Jurkat, Clone E6-1 (cell line): ENCODE results near the gene ZBTB24.
"Not testable (repeated sequence)": the region's sequence is repeated elsewhere in the genome, so short reads cannot be mapped to it uniquely, and the experiment has no call there.

Experiments used
- DNase-seq: peaks from one replicate; pipeline ENCODE4 v3.0.0-alpha.2; 2011; ENCODE audit warnings: low read depth, low spot score
- H3K4me3 ChIP-seq: 2 replicates; pipeline ENCODE4 v1.5.1; 2011; ENCODE audit warnings: mild to moderate bottlenecking, low read length, control low read depth, moderate library complexity

The ZBTB24 gene

DNA sequence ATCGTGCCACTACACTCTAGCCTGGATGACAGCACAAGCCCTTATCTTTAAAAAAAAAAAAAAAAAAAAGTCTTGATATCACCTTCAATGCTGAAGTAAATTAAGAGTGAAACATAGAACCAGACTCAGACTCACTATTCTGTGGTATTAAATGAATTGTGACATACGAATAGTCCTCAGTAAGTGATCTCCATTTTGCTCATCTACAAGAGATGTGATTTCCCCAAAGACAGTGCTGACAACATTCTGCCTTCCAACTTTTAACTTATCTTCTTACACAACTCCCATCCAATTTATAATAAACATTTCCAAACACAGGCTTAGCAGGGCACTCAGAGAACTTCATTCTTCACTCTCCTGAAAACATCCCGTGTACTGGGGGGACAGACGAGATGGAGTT, 8.0 kb downstream of the ZBTB24 start:
- DNase-seq, result no peak
- H3K4me3 ChIP-seq, result no peak overlapping the region

DNA sequence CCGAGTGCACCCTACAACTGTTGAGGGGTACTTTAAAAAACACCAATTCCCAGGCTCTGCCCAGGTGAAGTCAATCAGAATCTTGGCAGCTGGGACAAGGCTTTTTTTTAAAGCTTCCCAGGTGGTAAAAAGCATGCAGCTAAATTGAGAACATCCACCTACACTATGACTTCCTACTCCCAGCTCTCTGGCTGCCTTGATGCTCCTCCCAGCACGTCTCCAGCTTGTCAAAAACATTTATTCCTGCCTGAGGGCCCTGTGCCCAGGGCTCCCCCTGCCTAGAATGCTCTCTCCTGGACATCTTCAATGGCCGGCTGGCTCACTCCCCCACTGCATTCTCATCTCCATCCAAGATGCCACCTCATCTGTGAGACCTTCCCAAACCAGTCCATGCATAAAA, 9.9 kb downstream of the ZBTB24 start:
- H3K4me3 ChIP-seq, result no peak overlapping the region
- no peak for DNase-seq

DNA sequence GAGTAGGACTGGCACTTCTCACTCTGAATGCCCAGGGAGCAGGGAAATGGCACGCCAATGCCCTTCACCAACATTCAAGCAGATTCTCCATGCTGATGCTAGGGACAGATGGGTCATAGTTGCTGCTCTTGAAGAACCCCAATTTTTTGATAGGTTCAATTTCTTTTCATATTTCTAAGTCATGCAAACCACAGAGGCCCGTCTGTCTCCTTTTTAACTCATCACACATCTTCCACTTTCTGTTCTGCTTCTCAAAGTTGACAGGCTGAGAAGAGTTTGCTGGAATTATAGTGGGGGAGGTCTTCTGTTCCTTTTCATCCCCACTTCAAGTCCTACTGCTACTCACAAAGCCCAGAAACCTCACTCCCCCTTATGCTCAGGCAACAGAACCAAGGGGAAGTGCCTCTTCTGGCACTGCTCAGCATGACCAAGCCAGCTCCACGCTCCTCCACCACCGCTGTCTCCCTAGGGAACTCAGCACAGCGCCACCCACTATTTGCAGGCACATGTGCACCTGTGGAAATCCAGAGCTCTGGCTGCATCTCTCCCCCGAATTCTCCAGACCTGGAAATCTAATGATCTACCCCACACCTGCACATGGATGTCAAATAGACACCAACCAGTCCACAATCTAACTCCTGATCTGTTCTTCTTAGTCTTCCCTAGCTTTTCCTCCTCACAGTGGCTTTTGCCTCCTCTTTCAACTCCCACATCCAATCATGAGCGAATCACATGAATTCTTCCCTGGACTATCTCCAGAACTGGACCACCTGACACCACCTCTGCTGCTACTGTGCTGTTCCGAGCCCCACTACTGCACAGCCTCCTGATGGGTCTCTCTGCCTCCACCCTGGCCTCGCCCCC, 10.7 kb downstream of the ZBTB24 start:
- no peak for DNase-seq
- no peak overlapping the region for H3K4me3 ChIP-seq

DNA sequence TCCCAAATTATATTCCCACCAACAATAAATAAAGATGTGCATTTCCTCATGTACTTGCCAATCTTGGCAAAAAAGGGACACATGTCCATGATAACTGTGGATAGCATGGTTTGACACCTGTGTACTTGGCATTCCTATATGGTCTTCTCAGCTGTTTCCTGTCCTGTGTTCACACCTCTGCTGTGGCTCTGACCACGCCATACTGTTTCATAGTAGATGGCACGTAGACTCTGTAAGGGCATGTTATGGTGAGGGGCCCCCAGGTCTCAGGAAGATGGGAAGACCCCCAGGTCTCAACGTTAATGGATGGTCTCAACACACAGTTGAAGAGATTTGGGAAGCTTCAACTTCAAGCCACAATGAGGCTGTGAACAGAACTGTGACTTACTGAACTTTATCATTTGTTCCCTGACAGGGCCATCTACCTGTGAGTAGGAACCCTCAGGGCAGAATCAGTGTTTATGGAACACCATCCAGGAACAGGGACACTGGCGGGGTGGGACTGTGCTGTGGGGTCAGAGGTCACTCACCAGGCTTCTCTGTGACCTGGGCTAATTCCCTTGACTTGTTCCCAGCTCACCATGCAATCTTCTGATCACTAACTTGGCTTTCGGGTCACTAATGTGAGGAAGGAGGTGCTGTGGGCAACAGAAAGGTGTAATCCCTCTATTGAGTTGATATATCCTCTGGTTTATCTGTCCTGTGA, 11.8 kb downstream of the ZBTB24 start:
- no peak overlapping the region for H3K4me3 ChIP-seq
- DNase-seq, result no peak

- H3K4me3 ChIP-seq, result no peak overlapping the region
- no peak for DNase-seq
Observed at GRCh38 chr6:109469591-109470189, 13.3 kb downstream of the ZBTB24 start.

- no peak overlapping the region for H3K4me3 ChIP-seq
- DNase-seq, result no peak
Observed at GRCh38 chr6:109467696-109468095, 15.3 kb downstream of the ZBTB24 start.

DNA sequence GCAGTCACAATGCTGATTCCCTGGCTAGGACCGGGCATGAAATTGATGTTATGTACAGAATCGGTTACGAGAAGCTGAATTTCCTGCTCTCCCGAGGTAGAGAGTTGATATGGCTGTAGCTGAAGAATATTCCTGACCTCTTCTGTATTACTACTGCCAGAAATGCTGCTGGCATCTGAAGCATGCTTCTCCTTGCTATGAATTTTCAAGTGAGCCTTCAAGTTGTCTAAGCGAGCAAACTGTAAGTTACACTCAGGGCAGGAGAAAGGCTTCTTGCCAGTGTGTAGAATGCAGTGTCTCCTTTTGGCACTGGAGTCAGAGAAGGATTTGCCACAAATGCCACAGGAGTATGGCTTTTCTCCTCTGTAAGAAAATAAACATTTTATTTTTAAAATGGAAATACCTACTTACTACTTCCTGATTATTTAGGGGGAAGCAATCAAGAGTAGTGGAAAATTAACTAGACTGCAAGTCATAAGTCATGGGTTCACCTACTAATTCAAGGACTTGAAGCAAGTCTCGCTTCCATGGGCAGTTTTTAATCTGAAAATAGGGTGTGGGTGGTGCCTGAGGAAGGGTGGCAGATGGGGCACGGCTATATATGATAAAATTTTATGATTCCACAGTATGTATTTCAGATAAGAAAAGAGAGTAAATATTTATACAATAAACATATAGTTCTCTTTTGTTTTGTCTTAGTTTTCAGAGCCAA, 16.7 kb downstream of the ZBTB24 start:
- DNase-seq, result no peak
- H3K4me3 ChIP-seq, result no peak overlapping the region

DNA sequence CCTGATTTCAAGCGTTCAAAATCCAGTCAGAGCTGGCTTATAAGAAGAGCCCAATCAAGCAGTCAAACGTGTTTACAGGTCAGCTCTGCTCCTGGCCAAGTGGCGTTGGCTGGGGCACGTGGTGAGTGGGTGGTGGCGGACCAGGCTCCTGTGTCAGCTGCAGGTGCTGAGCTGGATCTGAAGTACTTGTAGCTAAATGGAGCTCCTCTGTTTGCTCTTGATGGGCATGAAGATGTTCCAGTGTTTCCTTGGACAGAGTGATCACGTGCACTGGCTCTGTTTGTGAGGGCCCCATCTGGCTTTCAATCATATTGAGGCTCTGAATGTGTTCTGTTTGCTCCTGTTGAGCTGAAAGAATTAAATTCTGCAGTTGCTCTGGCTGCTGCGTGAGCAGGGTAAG, 17.2 kb downstream of the ZBTB24 start:
- H3K4me3 ChIP-seq, result no peak overlapping the region
- no peak for DNase-seq

DNA sequence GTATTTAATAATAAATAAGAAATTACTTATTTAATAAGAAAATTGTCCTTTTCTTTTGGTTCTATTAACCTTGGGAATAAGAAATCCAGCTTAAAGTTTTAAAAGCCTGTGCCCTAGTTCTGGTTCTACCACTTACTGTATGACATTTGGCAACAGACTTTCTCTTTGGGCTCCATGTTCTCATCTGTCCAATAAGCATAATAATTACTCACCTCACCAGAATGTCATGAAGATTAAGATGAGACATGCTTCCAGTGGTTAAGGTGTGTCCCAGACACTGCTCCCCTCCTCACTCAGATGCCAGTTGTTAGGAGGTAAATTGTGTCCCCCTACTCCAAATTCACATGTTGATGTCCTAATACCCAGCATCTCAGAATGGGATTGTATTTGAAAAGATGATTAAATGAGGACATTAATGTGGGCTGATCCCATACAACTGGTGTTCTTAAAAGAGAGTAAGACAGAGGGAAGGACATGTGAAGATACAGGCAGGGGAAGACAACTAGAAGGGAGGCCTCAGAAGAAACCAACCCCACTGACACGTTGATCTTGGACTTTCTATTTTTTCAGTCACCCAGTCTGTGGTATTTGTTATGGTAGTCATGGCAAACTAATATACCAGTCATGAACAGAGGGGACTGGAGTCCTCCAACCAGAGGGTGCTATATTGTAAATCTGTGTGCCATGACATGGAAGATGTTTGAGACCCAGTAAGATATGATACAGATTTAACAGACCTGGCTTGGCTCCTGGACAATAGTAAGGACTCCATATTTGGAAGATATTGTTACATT, 21.1 kb downstream of the ZBTB24 start:
- no peak for DNase-seq
- no peak overlapping the region for H3K4me3 ChIP-seq

- DNase-seq, H3K4me3 ChIP-seq: not testable (repeated sequence)
Observed at GRCh38 chr6:109461205-109461604, 21.8 kb downstream of the ZBTB24 start.

GRCh38 chr6:109460161-109460829, 22.7 kb downstream of the ZBTB24 start:
- H3K4me3 ChIP-seq, result no peak overlapping the region
- no peak for DNase-seq

- no peak overlapping the region for H3K4me3 ChIP-seq
- peak; percentile 73 for DNase-seq
Observed at GRCh38 chr6:109458774-109459531, 24.1 kb downstream of the ZBTB24 start.

DNA sequence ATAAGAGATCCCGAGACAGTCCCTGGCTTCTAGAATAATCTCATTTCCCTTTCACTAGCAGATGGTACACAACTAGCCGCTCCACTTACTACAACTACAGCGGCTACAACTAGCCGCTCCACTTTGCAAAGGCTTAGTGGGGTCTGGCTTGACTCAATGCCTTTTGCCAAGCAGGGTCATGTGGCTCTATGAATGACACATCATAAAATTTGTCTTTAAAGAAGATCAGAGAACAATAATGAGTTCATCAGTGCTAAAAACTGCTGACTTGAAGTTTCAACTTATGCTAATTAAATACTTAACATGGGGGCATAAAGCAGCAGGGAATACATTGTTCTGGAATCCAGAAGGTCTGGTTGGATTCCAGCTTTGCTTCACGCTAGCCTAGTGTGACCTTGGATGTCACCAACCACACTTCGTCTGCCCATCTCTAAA, 25.4 kb downstream of the ZBTB24 start:
- no peak for DNase-seq
- no peak overlapping the region for H3K4me3 ChIP-seq

DNA sequence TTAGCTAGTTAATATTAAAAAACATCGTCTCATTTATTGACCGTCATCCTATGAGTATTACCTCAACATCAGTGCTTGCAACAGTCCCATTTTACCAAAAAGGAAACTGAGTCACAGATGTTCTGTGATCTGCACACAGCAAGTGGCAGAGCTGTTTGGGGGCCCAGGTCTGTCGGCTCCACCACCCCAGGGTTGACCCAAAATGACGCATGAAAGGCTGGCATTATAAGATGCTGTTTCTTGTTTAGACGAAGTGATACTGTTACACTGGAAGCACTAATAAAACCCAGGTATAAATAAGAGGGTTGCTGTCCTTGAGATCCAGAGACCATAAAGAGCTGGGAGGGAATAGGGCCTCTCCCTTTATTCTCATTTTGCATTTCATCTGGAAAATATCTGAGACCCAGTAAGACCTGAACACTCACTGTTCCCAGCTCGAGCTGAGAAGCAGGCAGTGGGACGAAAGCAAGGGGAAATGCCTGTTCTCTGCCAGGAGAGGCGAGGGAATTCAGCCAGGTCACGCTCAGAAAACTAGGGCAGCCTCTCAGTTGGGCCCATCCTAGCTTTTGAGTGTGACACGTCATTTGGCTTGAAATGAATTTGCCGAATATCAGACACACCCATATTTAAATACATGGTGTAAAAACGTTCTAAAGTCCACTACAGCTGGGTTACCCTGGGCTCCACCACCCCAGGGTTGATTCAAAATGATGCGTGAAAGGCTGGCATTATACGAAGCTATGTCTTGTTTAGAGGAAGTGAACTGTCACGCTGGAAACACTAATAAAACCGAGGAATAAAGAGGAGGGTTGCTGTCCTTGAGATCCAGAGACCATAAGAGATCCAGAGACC, 26.1 kb downstream of the ZBTB24 start:
- DNase-seq, result no peak
- H3K4me3 ChIP-seq, result no peak overlapping the region

GRCh38 chr6:109456111-109456583, 26.9 kb downstream of the ZBTB24 start:
- peak overlapping the region; percentile 51 for H3K4me3 ChIP-seq
- no peak for DNase-seq

DNA sequence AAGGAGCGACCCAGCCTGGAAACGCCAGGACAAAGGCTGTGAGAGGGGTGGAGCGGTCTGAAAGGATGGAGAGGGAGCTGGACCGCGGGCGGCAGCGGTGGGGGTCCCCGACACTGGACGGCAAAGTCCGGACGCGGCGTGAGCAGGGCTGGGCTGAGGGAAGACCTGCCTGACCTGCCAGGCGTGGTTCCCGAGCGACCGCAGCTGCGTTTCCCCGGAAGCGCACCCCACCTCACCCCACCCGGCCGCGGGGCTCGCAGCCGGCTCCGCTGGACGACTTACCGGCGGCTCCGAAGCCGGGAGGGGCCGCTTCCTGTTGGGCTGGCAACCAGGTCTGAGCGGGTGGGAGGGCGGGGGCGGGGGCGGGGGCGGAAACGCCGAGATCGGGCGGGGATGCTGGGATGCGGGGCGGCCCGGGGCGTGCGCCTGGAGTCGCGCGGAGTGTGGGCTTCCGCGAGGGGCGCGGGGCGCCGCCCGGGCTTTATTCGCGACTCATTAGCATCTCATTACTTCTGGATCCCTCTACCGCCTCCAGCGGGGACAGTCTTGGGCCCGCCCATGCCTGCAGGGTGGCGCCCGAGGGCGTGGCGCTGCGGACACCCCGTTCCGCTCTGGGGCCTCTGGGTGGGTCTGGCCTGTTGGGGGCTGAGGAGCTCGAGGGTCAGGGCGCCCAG, 27.4 kb downstream of the ZBTB24 start, which contains the start of gene MICAL1:
Gene MICAL1, minus strand, starts transcription at position 336 of the 674 bp plus-strand sequence. CDS start 1,576 bp downstream, outside the sequence.
- DNase-seq, result peak; percentile 60
- H3K4me3 ChIP-seq, result peak within 1 kb of the TSS; percentile 90
